Fibroblast of lung (primary cell): ENCODE results near the gene NFATC2. TPM values are rescaled to one million over a fixed set of nuclear protein-coding genes. Genes with fewer than 3 reads are reported as not detected.
"Not testable (repeated sequence)": the region's sequence is repeated elsewhere in the genome, so short reads cannot be mapped to it uniquely, and the experiment has no call there.

ENCODE experiments used
- DNase-seq, 2 donors: peaks; one replicate each; pipeline versions ENCODE4 v3.0.0 to v3.0.0-alpha.2; 2010; ENCODE audit warnings: low read depth in 2 of 2
- H2AFZ ChIP-seq: 2 replicates; pipeline ENCODE4 v1.5.1; 2012; ENCODE audit warnings: low read length, control low read depth, inconsistent platforms
- H3K27ac ChIP-seq: 2 replicates; pipeline ENCODE4 v1.5.1; 2011; ENCODE audit warnings: low read length, control low read depth; ENCODE audit not compliant: insufficient read depth
- H3K27me3 ChIP-seq: 2 replicates; pipeline ENCODE4 v1.5.1; 2011; ENCODE audit warnings: mild to moderate bottlenecking, low read length; ENCODE audit not compliant: control insufficient read depth, insufficient read depth
- H3K36me3 ChIP-seq: 2 replicates; pipeline ENCODE4 v1.5.1; 2011; ENCODE audit warnings: low read length; ENCODE audit not compliant: control insufficient read depth, insufficient read depth
- H3K4me1 ChIP-seq: 2 replicates; pipeline ENCODE4 v1.5.1; 2011; ENCODE audit warnings: low read length; ENCODE audit not compliant: control insufficient read depth, insufficient read depth; ENCODE audit errors: extremely low read depth
- H3K4me2 ChIP-seq: 2 replicates; pipeline ENCODE4 v1.5.1; 2011; ENCODE audit warnings: low read length, control low read depth; ENCODE audit not compliant: insufficient read depth; ENCODE audit errors: extremely low read depth
- H3K4me3 ChIP-seq, 4 experiments: fragments of 200-600 bp in 1 of 4; sonication (generic) in 1 of 4; replicated peaks in 1 of 4; 2 replicates each; pipeline ENCODE4 v1.5.1; 2011 to 2016; ENCODE audit warnings: low read length in 4 of 4, low read depth in 3 of 4, mild to moderate bottlenecking in 3 of 4, control low read depth in 2 of 4, inconsistent platforms in 1 of 4, mixed read lengths in 1 of 4; ENCODE audit not compliant: insufficient read depth in 1 of 4; ENCODE audit errors: control extremely low read depth in 1 of 4
- H3K79me2 ChIP-seq: 2 replicates; pipeline ENCODE4 v1.5.1; 2012; ENCODE audit warnings: mild to moderate bottlenecking, low read length, inconsistent platforms; ENCODE audit not compliant: control insufficient read depth, insufficient read depth
- H3K9ac ChIP-seq: 2 replicates; pipeline ENCODE4 v1.5.1; 2011; ENCODE audit warnings: mild to moderate bottlenecking, low read length, control low read depth; ENCODE audit not compliant: insufficient read depth
- H3K9me3 ChIP-seq: 2 replicates; pipeline ENCODE4 v1.5.1; 2012; ENCODE audit warnings: low read depth, low read length; ENCODE audit not compliant: control insufficient read depth, insufficient read depth
- H4K20me1 ChIP-seq: 2 replicates; pipeline ENCODE4 v1.5.1; 2011; ENCODE audit warnings: low read length; ENCODE audit not compliant: control insufficient read depth, insufficient read depth; ENCODE audit errors: extremely low read depth
- EZH2 ChIP-seq: IDR thresholded peaks from 2 replicates; pipeline ENCODE4 v1.5.1; 2012; ENCODE audit warnings: low read length, control low read depth, mild to moderate bottlenecking; ENCODE audit errors: missing control alignments
- polyA plus RNA-seq, 2 donors: library from polyadenylated mRNA; depleted of rRNA in 1 of 2; stranded (reverse) in 1 of 2; unstranded in 1 of 2; fragments of >200 nt; gene quantifications; 2 replicates each; pipeline ENCODE4 v1.2.1, GENCODE V29; 2011 to 2012; ENCODE audit warnings: missing spikeins in 1 of 2
- total RNA-seq: library from RNA; depleted of rRNA; stranded (reverse); fragments of >200 nt; gene quantifications from 2 replicates; pipeline ENCODE4 v1.2.1, GENCODE V29; 2014
- TF ChIP-seq, protein P1 (sequence below), 2 donors: IDR thresholded peaks in 1 of 2; conservative IDR thresholded peaks in 1 of 2; 1 replicate in 1 of 2; 2 replicates in 1 of 2; pipeline ENCODE4 v1.5.1; 2011 to 2012; ENCODE audit warnings: low read length in 2 of 2, control low read depth in 1 of 2, inconsistent platforms in 1 of 2, low read depth in 1 of 2, mild to moderate bottlenecking in 1 of 2

NFATC2 gene
- total and polyA plus RNA-seq, 2 donors (not counting 1 experiment from before 2014, with no cell fraction given) = 0.50 to 1.2 TPM

GRCh38 chr20:51570739-51571459, 28.4 kb upstream of the NFATC2 start:
- Histone ChIP-seq H3K9ac (no peak overlapping the region), H3K36me3 (no peaks in the 10 kb centered on the region), H3K79me2 (no peaks in the 10 kb centered on the region), H3K4me3 (no peak overlapping the region), H3K4me2 (peak overlapping the region; percentile 37), H4K20me1 (no peaks in the 10 kb centered on the region), H3K4me1 (peaks cover 4% of the 10 kb centered on the region), H3K27ac (no peak overlapping the region), H3K27me3 (peaks cover 6% of the 10 kb centered on the region), H3K9me3 (no peaks in the 10 kb centered on the region), H2AFZ (peak overlapping the region; percentile 36)
- no peak for TF ChIP-seq EZH2
- TF ChIP-seq, protein P1, sequence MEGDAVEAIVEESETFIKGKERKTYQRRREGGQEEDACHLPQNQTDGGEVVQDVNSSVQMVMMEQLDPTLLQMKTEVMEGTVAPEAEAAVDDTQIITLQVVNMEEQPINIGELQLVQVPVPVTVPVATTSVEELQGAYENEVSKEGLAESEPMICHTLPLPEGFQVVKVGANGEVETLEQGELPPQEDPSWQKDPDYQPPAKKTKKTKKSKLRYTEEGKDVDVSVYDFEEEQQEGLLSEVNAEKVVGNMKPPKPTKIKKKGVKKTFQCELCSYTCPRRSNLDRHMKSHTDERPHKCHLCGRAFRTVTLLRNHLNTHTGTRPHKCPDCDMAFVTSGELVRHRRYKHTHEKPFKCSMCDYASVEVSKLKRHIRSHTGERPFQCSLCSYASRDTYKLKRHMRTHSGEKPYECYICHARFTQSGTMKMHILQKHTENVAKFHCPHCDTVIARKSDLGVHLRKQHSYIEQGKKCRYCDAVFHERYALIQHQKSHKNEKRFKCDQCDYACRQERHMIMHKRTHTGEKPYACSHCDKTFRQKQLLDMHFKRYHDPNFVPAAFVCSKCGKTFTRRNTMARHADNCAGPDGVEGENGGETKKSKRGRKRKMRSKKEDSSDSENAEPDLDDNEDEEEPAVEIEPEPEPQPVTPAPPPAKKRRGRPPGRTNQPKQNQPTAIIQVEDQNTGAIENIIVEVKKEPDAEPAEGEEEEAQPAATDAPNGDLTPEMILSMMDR (conservative IDR thresholded peaks at IDR 0.05 in 1 of 2, IDR thresholded peaks at IDR 0.05 in 1 of 2; ENCODE audit: low read depth in 1 of 2, low read length in 2 of 2) = no peak
- DNase-seq = peak in 1 of 2 donors; percentile 31

- Histone ChIP-seq H3K27me3 (peaks cover 6% of the 10 kb centered on the region), H2AFZ (peak overlapping the region; percentile 36), H3K36me3 (no peaks in the 10 kb centered on the region), H3K9ac (no peak overlapping the region), H3K9me3 (no peaks in the 10 kb centered on the region), H3K4me1 (peaks cover 4% of the 10 kb centered on the region), H3K27ac (no peak overlapping the region), H3K4me3 (no peak overlapping the region), H4K20me1 (no peaks in the 10 kb centered on the region), H3K4me2 (no peak overlapping the region), H3K79me2 (no peaks in the 10 kb centered on the region)
- DNase-seq = peak in 1 of 2 donors; percentile 29
- TF ChIP-seq EZH2 = no peak
- TF ChIP-seq, protein P1 (conservative IDR thresholded peaks at IDR 0.05 in 1 of 2, IDR thresholded peaks at IDR 0.05 in 1 of 2; ENCODE audit: low read depth in 1 of 2, low read length in 2 of 2) = no peak
Measured at GRCh38 chr20:51569815-51570738, 27.6 kb upstream of the NFATC2 start.

GRCh38 chr20:51568533-51568932, 26.0 kb upstream of the NFATC2 start:
- not testable (repeated sequence) for H3K4me3 ChIP-seq, H3K4me1 ChIP-seq, H3K79me2 ChIP-seq, H3K27ac ChIP-seq, H3K9me3 ChIP-seq, H4K20me1 ChIP-seq, H3K36me3 ChIP-seq, H3K27me3 ChIP-seq, H2AFZ ChIP-seq, H3K4me2 ChIP-seq, DNase-seq, H3K9ac ChIP-seq
